Panc1 (cell line): ENCODE data around the gene POLRMT. TPM values are rescaled to one million over a fixed set of nuclear protein-coding genes. Genes with fewer than 3 reads are reported as not detected.

Source experiments
- ATAC-seq: fragments of 200-7000 bp; cut with Tn5 transposase; 2 replicates; pipeline ENCODE4 v1.9.1; 2020; ENCODE audit warnings: mild to moderate bottlenecking, moderate library complexity
- BruUV-seq: library from RNA; stranded (reverse); fragments of 400-500 nt; replicated peaks from 2 replicates; lab custom pipeline; 2021; lab: Mats Ljungman, UMichigan
- CTCF ChIA-PET: fragments of 300-600 bp; sonication (Branson Sonifier 250); formaldehyde crosslinking; loops from one replicate; lab custom pipeline; 2022; ENCODE audit warnings: antibody characterized with exemption; lab: Charles Lee
- POLR2A ChIA-PET: fragments of 300-600 bp; sonication (Branson Sonifier 250); formaldehyde crosslinking; loops from one replicate; lab custom pipeline; 2022; ENCODE audit warnings: antibody characterized with exemption; lab: Charles Lee
- DNase-seq: peaks from one replicate; pipeline ENCODE4 v3.0.0-alpha.2; 2010; ENCODE audit warnings: low read depth, low spot score
- H3K27ac ChIP-seq: 2 replicates; pipeline ENCODE4 v1.5.1; 2011; ENCODE audit warnings: mild to moderate bottlenecking, low read length, inconsistent platforms
- H3K27me3 ChIP-seq: fragments of 200-500 bp; sonication (Bioruptor generic); 2 replicates; pipeline ENCODE4 v1.6.0; 2014; ENCODE audit warnings: low read length, inconsistent platforms; ENCODE audit not compliant: control insufficient read depth, insufficient read depth
- H3K36me3 ChIP-seq: fragments of 200-500 bp; sonication (Bioruptor generic); 2 replicates; pipeline ENCODE4 v1.5.1; 2014; ENCODE audit warnings: inconsistent platforms, mild to moderate bottlenecking, low read length, moderate library complexity; ENCODE audit not compliant: control insufficient read depth, insufficient read depth
- H3K4me1 ChIP-seq: 2 replicates; pipeline ENCODE4 v1.5.1; 2011; ENCODE audit warnings: inconsistent platforms, mild to moderate bottlenecking, low read length, moderate library complexity; ENCODE audit not compliant: control insufficient read depth, insufficient read depth
- H3K4me3 ChIP-seq, 2 experiments: 2 replicates each; pipeline ENCODE4 v1.5.1; 2011 to 2012; ENCODE audit warnings: low read depth in 2 of 2, low read length in 2 of 2, mild to moderate bottlenecking in 2 of 2, inconsistent platforms in 1 of 2, moderate library complexity in 1 of 2
- H3K9me3 ChIP-seq: fragments of 200-500 bp; sonication (Bioruptor generic); 2 replicates; pipeline ENCODE4 v1.5.1; 2014; ENCODE audit warnings: low read depth, mild to moderate bottlenecking, inconsistent platforms, low read length, moderate library complexity; ENCODE audit not compliant: control insufficient read depth, insufficient read depth
- CTCF ChIP-seq: fragments of 450-650 bp; IDR thresholded peaks from 2 replicates; pipeline ENCODE4 v1.5.1; 2017; ENCODE audit warnings: mild to moderate bottlenecking
- POLR2AphosphoS5 ChIP-seq: IDR thresholded peaks from 2 replicates; pipeline ENCODE4 v1.6.1; 2012; ENCODE audit warnings: mild to moderate bottlenecking, low read depth, low read length, moderate library complexity
- REST ChIP-seq, 2 experiments: IDR thresholded peaks; 2 replicates each; pipeline ENCODE4 v1.6.1; 2011 to 2012; ENCODE audit warnings: low read depth in 2 of 2, control low read depth in 1 of 2, low read length in 1 of 2, mild to moderate bottlenecking in 1 of 2, moderate library complexity in 1 of 2; ENCODE audit not compliant: insufficient read depth in 1 of 2
- SIN3A ChIP-seq: IDR thresholded peaks from 2 replicates; pipeline ENCODE4 v1.6.1; 2012; ENCODE audit warnings: low read depth, mild to moderate bottlenecking, low read length, moderate library complexity, borderline replicate concordance; ENCODE audit not compliant: insufficient read depth
- TCF7L2 ChIP-seq: IDR thresholded peaks from 2 replicates; pipeline ENCODE4 v1.6.1; 2011; ENCODE audit warnings: mild to moderate bottlenecking, low read depth, low read length, inconsistent platforms
- in situ Hi-C: cut with HindIII; loops from 2 replicates; pipeline ENCODE4 v1.10.0; 2016; ENCODE audit warnings: low sequenced_read_pairs, low pct_unique_long_range_greater_than_20kb
- intact Hi-C: fragments of 100-400 bp; cut with micrococcal nuclease; formaldehyde crosslinking; loops from one replicate; pipeline ENCODE4 v1.10.0; 2022; ENCODE audit not compliant: unreplicated experiment
- total RNA-seq: library from RNA; stranded (reverse); gene quantifications from one replicate; pipeline ENCODE4 v1.2.1, GENCODE V29; 2021; ENCODE audit not compliant: unreplicated experiment

POLRMT gene
- total RNA-seq, 1 experiment from 2014 or later, result 56.0 TPM

DNA sequence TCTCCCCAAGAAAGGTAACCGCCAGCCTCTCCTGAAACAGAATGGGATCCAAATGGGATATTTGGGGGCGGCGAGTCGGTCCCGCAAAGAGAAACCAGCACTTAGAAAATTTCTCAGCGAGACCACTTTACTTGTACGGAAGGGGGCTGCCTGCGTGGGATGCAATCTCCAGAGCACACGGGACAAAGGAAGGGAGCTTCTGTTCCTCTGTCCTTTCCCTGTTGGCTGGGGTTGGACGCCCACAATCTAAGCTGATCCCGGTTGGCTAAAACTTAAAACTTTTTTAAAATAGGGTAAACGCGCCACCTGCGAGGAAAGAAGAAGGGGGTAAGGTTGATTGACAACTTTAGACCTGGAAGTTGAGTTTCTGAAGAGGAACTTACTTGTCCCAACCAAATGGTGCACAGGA, 61.8 kb downstream of the POLRMT start:
- H3K9me3 ChIP-seq, result no peaks in the 10 kb centered on the region
- H3K4me1 ChIP-seq, result peaks cover 15% of the 10 kb centered on the region
- DNase-seq, result no peak
- TF ChIP-seq CTCF, result no peak
- TF ChIP-seq POLR2AphosphoS5, result peak; percentile 2; the same call in 1 of the 2 replicates
- intact Hi-C loops, result no loop called here
- H3K27me3 ChIP-seq, result no peaks in the 10 kb centered on the region
- BruUV-seq, result no TSS peak
- H3K36me3 ChIP-seq, result peaks cover 8% of the 10 kb centered on the region; the same call in 1 of the 2 replicates
- H3K4me3 ChIP-seq, result peak overlapping the region; percentile 78 to 87
- POLR2A ChIA-PET, result no interaction called here
- CTCF ChIA-PET, result interaction anchor here (0.5 kb wide), 1 partner anchor 16 kb away, joined by 4 read pairs; no protein-coding TSS in a partner anchor
- ATAC-seq, result peak; percentile 26
- in situ Hi-C loops, result no loop called here
- H3K27ac ChIP-seq, result peak overlapping the region; percentile 97

- ATAC-seq (peak; percentile 47), DNase-seq (no peak)
- in situ Hi-C loops (no loop called here), intact Hi-C loops (no loop called here)
- ChIA-PET CTCF (no interaction called here), POLR2A (no interaction called here)
- Histone ChIP-seq H3K4me3 (peak overlapping the region; percentile 78 to 87), H3K27ac (peak overlapping the region; percentile 97), H3K4me1 (peaks cover 10% of the 10 kb centered on the region), H3K9me3 (no peaks in the 10 kb centered on the region), H3K27me3 (no peaks in the 10 kb centered on the region), H3K36me3 (peaks cover 8% of the 10 kb centered on the region; the same call in 1 of the 2 replicates)
- TF ChIP-seq TCF7L2 (peak; percentile 45; the same call in 1 of the 2 replicates), SIN3A (no peak), REST (IDR thresholded peaks at IDR 0.05; ENCODE audit: insufficient read depth in 1 of 2, low read depth in 2 of 2, low read length in 1 of 2) (no peak)
- BruUV-seq, result TSS peak; percentile 94
Observed at GRCh38 chr19:570937-571565, 62.3 kb downstream of the POLRMT start.

- H3K4me1 ChIP-seq, result peaks cover 9% of the 10 kb centered on the region
- H3K27me3 ChIP-seq, result no peaks in the 10 kb centered on the region
- H3K27ac ChIP-seq, result peak overlapping the region; percentile 80
- BruUV-seq, result no TSS peak
- in situ Hi-C loops (no loop called here), intact Hi-C loops (no loop called here)
- TF ChIP-seq SIN3A (no peak), REST (IDR thresholded peaks at IDR 0.05; ENCODE audit: insufficient read depth in 1 of 2, low read depth in 2 of 2, low read length in 1 of 2) (no peak), TCF7L2 (no peak), CTCF (no peak), POLR2AphosphoS5 (no peak)
- DNase-seq (no peak), ATAC-seq (no peak)
- POLR2A ChIA-PET, result no interaction called here
- H3K4me3 ChIP-seq, result peak overlapping the region; percentile 18 to 31
- CTCF ChIA-PET, result no interaction called here
- H3K36me3 ChIP-seq, result peaks cover 8% of the 10 kb centered on the region; the same call in 1 of the 2 replicates
- H3K9me3 ChIP-seq, result no peaks in the 10 kb centered on the region
Observed at GRCh38 chr19:570251-570686, 63.1 kb downstream of the POLRMT start.
